Measurements from ENCODE around the gene FRYL.
"Not testable (repeated sequence)": the region's sequence is repeated elsewhere in the genome, so short reads cannot be mapped to it uniquely, and the experiment has no call there.

FRYL gene

GRCh38 chr4:48698029-48698971 lies 81.8 kb downstream of the FRYL start:
- no peak for DNase-seq (ENCODE audit: low read depth in 3 of 3)

- not testable (repeated sequence) for DNase-seq (ENCODE audit: low read depth in 3 of 3)
Observed at GRCh38 chr4:48697516-48697915, 82.6 kb downstream of the FRYL start.

- no peak for DNase-seq (ENCODE audit: low read depth in 3 of 3)
Observed at GRCh38 chr4:48694824-48695223, 85.3 kb downstream of the FRYL start.

- DNase-seq (ENCODE audit: low read depth in 3 of 3), result no peak
Observed at GRCh38 chr4:48693856-48694574, 86.1 kb downstream of the FRYL start.

- no peak for DNase-seq (ENCODE audit: low read depth in 3 of 3)
Observed at GRCh38 chr4:48692897-48693296, 87.2 kb downstream of the FRYL start.

- no peak for DNase-seq (ENCODE audit: low read depth in 3 of 3)
Observed at GRCh38 chr4:48692044-48692443, 88.0 kb downstream of the FRYL start.

- no peak for DNase-seq (ENCODE audit: low read depth in 3 of 3)
Observed at GRCh38 chr4:48688953-48689352, 91.1 kb downstream of the FRYL start.

GRCh38 chr4:48687313-48688051 lies 92.6 kb downstream of the FRYL start:
- DNase-seq (ENCODE audit: low read depth in 3 of 3), result no peak

- DNase-seq (ENCODE audit: low read depth in 3 of 3), result no peak
Observed at GRCh38 chr4:48686369-48686768, 93.7 kb downstream of the FRYL start.

- DNase-seq (ENCODE audit: low read depth in 3 of 3), result no peak
Observed at GRCh38 chr4:48683784-48684666, 96.1 kb downstream of the FRYL start.

GRCh38 chr4:48682870-48683269 lies 97.2 kb downstream of the FRYL start:
- not testable (repeated sequence) for DNase-seq (ENCODE audit: low read depth in 3 of 3)

GRCh38 chr4:48681856-48682255 lies 98.2 kb downstream of the FRYL start:
- DNase-seq (ENCODE audit: low read depth in 3 of 3), result no peak

- DNase-seq (ENCODE audit: low read depth in 3 of 3), result no peak
Observed at GRCh38 chr4:48680848-48681568, 99.1 kb downstream of the FRYL start.

- DNase-seq (ENCODE audit: low read depth in 3 of 3), result no peak
Observed at GRCh38 chr4:48673537-48673936, 106.5 kb downstream of the FRYL start.

GRCh38 chr4:48670587-48670986 lies 109.5 kb downstream of the FRYL start:
- no peak for DNase-seq (ENCODE audit: low read depth in 3 of 3)

GRCh38 chr4:48669086-48669485 lies 111.0 kb downstream of the FRYL start:
- DNase-seq (ENCODE audit: low read depth in 3 of 3), result no peak

- DNase-seq (ENCODE audit: low read depth in 3 of 3), result no peak
Observed at GRCh38 chr4:48668254-48669017, 111.6 kb downstream of the FRYL start.

GRCh38 chr4:48667148-48667547 lies 112.9 kb downstream of the FRYL start:
- DNase-seq (ENCODE audit: low read depth in 3 of 3), result no peak

GRCh38 chr4:48665555-48666186 lies 114.4 kb downstream of the FRYL start:
- no peak for DNase-seq (ENCODE audit: low read depth in 3 of 3)
